ENCODE results near the gene ATOSA. TPM values are rescaled to one million over a fixed set of nuclear protein-coding genes. Genes with fewer than 3 reads are reported as not detected.
A peak's percentile ranks its signal among the peaks of the same experiment; 100 is the strongest.

ATOSA gene
- total RNA-seq, 4 donors from 2014 or later, result 32.6 to 105 (median 64.3) TPM

- no peak overlapping the region for H3K27ac ChIP-seq
- H3K4me3 ChIP-seq, result no peak overlapping the region
- TF ChIP-seq CTCF (IDR thresholded peaks at IDR 0.05), result no peak
- no peak for TF ChIP-seq POLR2AphosphoS5 (IDR thresholded peaks at IDR 0.05)
- no peak for TF ChIP-seq EP300 (IDR thresholded peaks at IDR 0.05)
- no peak for TF ChIP-seq POLR2A (IDR thresholded peaks at IDR 0.05)
- 78 to 82% methylated on average over 3 of the region's 3 CpGs for WGBS, 2 donors (ENCODE audit: low coverage in 1 of 2)
- no peak for ATAC-seq
- no peaks in the 10 kb centered on the region for H3K9me3 ChIP-seq
- H3K4me1 ChIP-seq, result peaks cover 0 to 15% (median 0%) of the 10 kb centered on the region in 3 donors
- no peaks in the 10 kb centered on the region for H3K36me3 ChIP-seq
- no peaks in the 10 kb centered on the region for H3K27me3 ChIP-seq
These were observed 3.6 kb upstream of the ATOSA start for GRCh38 chr15:52682781-52683180.

DNA sequence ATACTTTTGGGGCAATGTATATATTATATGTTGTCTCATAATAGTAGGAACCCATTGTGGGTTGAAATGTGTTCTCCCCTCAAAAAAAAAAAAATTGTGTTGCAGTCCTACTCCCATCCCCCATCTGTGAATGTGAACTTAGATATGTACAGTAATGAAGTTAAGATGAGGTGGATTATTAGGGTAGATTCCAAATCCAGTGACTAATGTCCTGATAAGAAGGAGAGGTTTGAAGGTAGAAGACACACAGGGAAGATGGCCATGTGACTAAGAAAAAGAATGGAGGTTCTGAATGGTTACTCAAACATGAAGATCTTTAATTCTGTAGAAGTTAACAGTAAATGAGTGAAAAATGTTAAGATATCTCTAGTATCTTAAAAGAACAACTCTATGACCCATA, 3.0 kb upstream of the ATOSA start:
- Histone ChIP-seq H3K36me3 (no peaks in the 10 kb centered on the region), H3K9me3 (no peaks in the 10 kb centered on the region), H3K4me3 (no peak overlapping the region), H3K27ac (no peak overlapping the region), H3K27me3 (no peaks in the 10 kb centered on the region), H3K4me1 (peaks cover under 1 to 20% (median 2%) of the 10 kb centered on the region in 3 donors)
- TF ChIP-seq POLR2AphosphoS5 (IDR thresholded peaks at IDR 0.05), result no peak
- no peak for TF ChIP-seq CTCF (IDR thresholded peaks at IDR 0.05)
- TF ChIP-seq EP300 (IDR thresholded peaks at IDR 0.05), result no peak
- TF ChIP-seq POLR2A (IDR thresholded peaks at IDR 0.05), result no peak
- ATAC-seq, result no peak

- H3K27me3 ChIP-seq, result no peaks in the 10 kb centered on the region
- no peak for ATAC-seq
- no peaks in the 10 kb centered on the region for H3K36me3 ChIP-seq
- H3K4me1 ChIP-seq, result peaks cover 5 to 28% (median 9%) of the 10 kb centered on the region in 3 donors
- no peak overlapping the region for H3K4me3 ChIP-seq
- no peak overlapping the region for H3K27ac ChIP-seq
- H3K9me3 ChIP-seq, result no peaks in the 10 kb centered on the region
- TF ChIP-seq EP300 (IDR thresholded peaks at IDR 0.05) (no peak), CTCF (IDR thresholded peaks at IDR 0.05) (no peak)
- WGBS, 2 donors (ENCODE audit: low coverage in 1 of 2), result 85 to 100% methylated on average over 2 to 3 of the region's 3 CpGs
These were observed 2.3 kb upstream of the ATOSA start for GRCh38 chr15:52681441-52681840.

DNA sequence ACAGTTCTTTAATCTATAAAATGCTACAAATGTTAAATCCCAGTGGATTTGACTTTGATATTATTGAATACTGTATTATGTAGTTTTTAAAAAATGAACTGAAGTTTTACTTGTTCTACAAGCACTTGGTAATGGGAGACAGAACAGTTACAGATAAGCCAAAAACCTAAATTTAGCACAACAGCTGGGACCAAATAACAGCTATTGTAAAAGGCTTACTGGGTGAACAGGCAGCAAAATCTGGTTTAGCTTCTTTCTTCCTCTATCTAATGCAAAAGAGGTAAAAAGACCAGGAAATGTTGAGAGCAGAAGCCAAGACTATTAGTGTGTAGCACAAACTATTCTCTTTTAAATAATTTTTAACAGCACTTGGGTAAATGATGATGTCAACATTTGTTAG, 1.6 kb upstream of the ATOSA start:
- no peaks in the 10 kb centered on the region for H3K9me3 ChIP-seq
- H3K4me3 ChIP-seq, result no peak overlapping the region
- peaks cover 0 to 6% of the 10 kb centered on the region in 2 donors for H3K36me3 ChIP-seq
- ATAC-seq, result no peak
- H3K27ac ChIP-seq, result peak overlapping the region in 1 of 4 donors; percentile 97
- peaks cover 5 to 34% (median 9%) of the 10 kb centered on the region in 3 donors for H3K4me1 ChIP-seq
- H3K27me3 ChIP-seq, result no peaks in the 10 kb centered on the region
- TF ChIP-seq EP300 (IDR thresholded peaks at IDR 0.05) (no peak), POLR2A (IDR thresholded peaks at IDR 0.05) (no peak), CTCF (IDR thresholded peaks at IDR 0.05) (no peak), POLR2AphosphoS5 (IDR thresholded peaks at IDR 0.05) (no peak)

- H3K4me3 ChIP-seq, result peak overlapping the region; percentile 67 to 81
- H3K36me3 ChIP-seq, result peaks cover 0 to 13% of the 10 kb centered on the region in 2 donors
- 24 to 29% methylated on average over 2 to 3 of the region's 3 CpGs for WGBS, 2 donors (ENCODE audit: low coverage in 1 of 2)
- H3K27me3 ChIP-seq, result no peaks in the 10 kb centered on the region
- peaks cover 5 to 42% (median 9%) of the 10 kb centered on the region in 3 donors for H3K4me1 ChIP-seq
- peak overlapping the region; percentile 92 to 98 (median 95) for H3K27ac ChIP-seq
- TF ChIP-seq POLR2AphosphoS5 (IDR thresholded peaks at IDR 0.05), result peak; percentile 26
- TF ChIP-seq EP300 (IDR thresholded peaks at IDR 0.05), result no peak
- H3K9me3 ChIP-seq, result no peaks in the 10 kb centered on the region
- no peak for ATAC-seq
These were observed 828 bp upstream of the ATOSA start for GRCh38 chr15:52680041-52680391.
